Gastrocnemius medialis (tissue), 4 donors: ENCODE results near the gene CSNK2A2. TPM values are rescaled to one million over a fixed set of nuclear protein-coding genes. Genes with fewer than 3 reads are reported as not detected.

Source experiments
- ATAC-seq, 2 donors: fragments of 150-250 bp; one replicate each; pipeline ENCODE4 v1.9.1; 2016
- DNase-seq, 2 donors: peaks; one replicate each; pipeline ENCODE4 v3.0.0-alpha.2; 2019
- H3K27ac ChIP-seq, 4 donors: fragments of 200-600 bp; sonication (generic); 1 replicate in 1 of 4; 2 replicates in 3 of 4; pipeline ENCODE4 v1.5.1; 2016 to 2018; ENCODE audit warnings: mild to moderate bottlenecking in 2 of 4, moderate library complexity in 1 of 4
- H3K27me3 ChIP-seq, 3 donors: fragments of 200-600 bp; sonication (generic) in 2 of 3; 1 replicate in 1 of 3; 2 replicates in 2 of 3; pipeline versions ENCODE4 v1.5.1 to v1.6.0; 2016 to 2019; ENCODE audit warnings: mild to moderate bottlenecking in 1 of 3, moderate library complexity in 1 of 3
- H3K36me3 ChIP-seq, 2 donors: fragments of 200-600 bp; sonication (generic) in 1 of 2; one replicate each; pipeline ENCODE4 v1.5.1; 2017 to 2018
- H3K4me1 ChIP-seq, 2 donors: fragments of 200-600 bp; sonication (generic) in 1 of 2; one replicate each; pipeline ENCODE4 v1.5.1; 2016 to 2017; ENCODE audit warnings: mild to moderate bottlenecking in 2 of 2
- H3K4me3 ChIP-seq, 4 donors: fragments of 200-600 bp; sonication (generic) in 3 of 4; 1 replicate in 1 of 4; 2 replicates in 3 of 4; pipeline ENCODE4 v1.5.1; 2016 to 2019; ENCODE audit warnings: mild to moderate bottlenecking in 2 of 4
- H3K9me3 ChIP-seq, 3 donors: fragments of 200-600 bp; sonication (generic) in 2 of 3; 1 replicate in 1 of 3; 2 replicates in 2 of 3; pipeline ENCODE4 v1.5.1; 2016 to 2019
- CTCF ChIP-seq, 5 experiments: fragments of 450-650 bp in 3 of 5; fragments of 200-600 bp in 2 of 5; sonication (generic) in 2 of 5; IDR thresholded peaks in 4 of 5; conservative IDR thresholded peaks in 1 of 5; 1 replicate in 4 of 5; 2 replicates in 1 of 5; pipeline ENCODE4 v1.5.1; 2016 to 2019; ENCODE audit warnings: antibody characterized with exemption in 5 of 5, mild to moderate bottlenecking in 3 of 5, moderate library complexity in 3 of 5
- POLR2A ChIP-seq, 2 donors: fragments of 450-650 bp; IDR thresholded peaks; one replicate each; pipeline ENCODE4 v1.6.1; 2017; ENCODE audit warnings: antibody characterized with exemption in 2 of 2, mild to moderate bottlenecking in 2 of 2, moderate library complexity in 2 of 2
- in situ Hi-C, 4 donors: fragments of 200-750 bp; cut with MboI; loops; one replicate each; pipeline versions ENCODE4 v1.15.0 to v1.8.0; 2017; ENCODE audit warnings: low sequenced_read_pairs in 4 of 4
- intact Hi-C: fragments of 100-400 bp; cut with DNase I; formaldehyde crosslinking; loops from one replicate; pipeline ENCODE4 v1.15.1; 2023; ENCODE audit warnings: low total_unique reads
- total RNA-seq, 4 donors: library from RNA; depleted of rRNA; stranded (reverse); fragments of >200 nt; gene quantifications; one replicate each; pipeline versions ENCODE4 v1.1.0 to v1.2.3, GENCODE V29; 2016

CSNK2A2 gene
- 10 to 100 TPM; 14.0 to 29.5 (median 20.4) TPM for total RNA-seq

GRCh38 chr16:58198022-58198683, at the start of gene CSNK2A2:
Gene CSNK2A2, minus strand, starts transcription at chr16:58198106. Its CDS starts 370 bp downstream, at chr16:58197736.
- peak; percentile 91 to 92 for ATAC-seq
- TF ChIP-seq POLR2A (IDR thresholded peaks at IDR 0.05) (peak; percentile 27 to 33), CTCF (IDR thresholded peaks at IDR 0.05 in 4 of 5, conservative IDR thresholded peaks at IDR 0.05 in 1 of 5) (peak in 4 of 5 experiments; percentile 30 to 56 (median 42))
- peak; percentile 25 to 52 for DNase-seq
- Histone ChIP-seq H3K27ac (peak within 1 kb of the TSS in 3 of 4 donors; percentile 59 to 65 (median 61)), H3K36me3 (peaks cover 0 to 26% of the 10 kb centered on the region in 2 donors), H3K27me3 (no peaks in the 10 kb centered on the region), H3K4me1 (peaks cover 9% of the 10 kb centered on the region in 2 donors), H3K4me3 (peak within 1 kb of the TSS; percentile 67 to 85 (median 78)), H3K9me3 (no peaks in the 10 kb centered on the region)
- in situ Hi-C loops, result no loop called here
- intact Hi-C loops, result loop anchor here (1.0 to 5.0 kb wide), 4 partner anchors 10 to 176 kb away; partner anchors contain the start of gene CFAP20

- no peaks in the 10 kb centered on the region for H3K4me1 ChIP-seq
- intact Hi-C loops (no loop called here), in situ Hi-C loops (loop anchor here in 1 of 4 donors (25.0 kb wide), 1 partner anchor 394 kb away; the partner anchor contains the start of gene CNOT1)
- H3K4me3 ChIP-seq, result no peak overlapping the region
- ATAC-seq, result no peak
- DNase-seq, result no peak
- H3K27me3 ChIP-seq, result no peaks in the 10 kb centered on the region
- no peak overlapping the region for H3K27ac ChIP-seq
- TF ChIP-seq POLR2A (IDR thresholded peaks at IDR 0.05), result no peak
- TF ChIP-seq CTCF (IDR thresholded peaks at IDR 0.05 in 4 of 5, conservative IDR thresholded peaks at IDR 0.05 in 1 of 5), result no peak
- H3K9me3 ChIP-seq, result no peaks in the 10 kb centered on the region
- no peaks in the 10 kb centered on the region for H3K36me3 ChIP-seq
Observed at GRCh38 chr16:58243528-58244004, 45.7 kb upstream of the CSNK2A2 start.

GRCh38 chr16:58236831-58237230, 38.9 kb upstream of the CSNK2A2 start:
- Histone ChIP-seq H3K36me3 (no peaks in the 10 kb centered on the region), H3K9me3 (no peaks in the 10 kb centered on the region), H3K27ac (no peak overlapping the region), H3K4me1 (no peaks in the 10 kb centered on the region), H3K4me3 (no peak overlapping the region), H3K27me3 (no peaks in the 10 kb centered on the region)
- DNase-seq (no peak), ATAC-seq (peak in 1 of 2 donors; percentile 8)
- TF ChIP-seq CTCF (IDR thresholded peaks at IDR 0.05 in 4 of 5, conservative IDR thresholded peaks at IDR 0.05 in 1 of 5) (no peak), POLR2A (IDR thresholded peaks at IDR 0.05) (no peak)
- in situ Hi-C loops, result loop anchor here in 1 of 4 donors (25.0 kb wide), 1 partner anchor 400 kb away; the partner anchor contains the start of gene CNOT1
- intact Hi-C loops, result no loop called here

- H3K27me3 ChIP-seq, result no peaks in the 10 kb centered on the region
- H3K36me3 ChIP-seq, result no peaks in the 10 kb centered on the region
- in situ Hi-C loops (loop anchor here in 1 of 4 donors (25.0 kb wide), 1 partner anchor 401 kb away; the partner anchor contains the start of gene CNOT1), intact Hi-C loops (no loop called here)
- H3K9me3 ChIP-seq, result no peaks in the 10 kb centered on the region
- peak overlapping the region; percentile 37 to 52 (median 51) for H3K4me3 ChIP-seq
- ATAC-seq (peak; percentile 93 to 99), DNase-seq (peak; percentile 34 to 55)
- TF ChIP-seq POLR2A (IDR thresholded peaks at IDR 0.05) (no peak), CTCF (IDR thresholded peaks at IDR 0.05 in 4 of 5, conservative IDR thresholded peaks at IDR 0.05 in 1 of 5) (no peak)
- H3K4me1 ChIP-seq, result no peaks in the 10 kb centered on the region
- H3K27ac ChIP-seq, result no peak overlapping the region
Observed at GRCh38 chr16:58236231-58236690, 38.4 kb upstream of the CSNK2A2 start.
